K562 (cell line): ENCODE results near the gene ARL2. TPM values are rescaled to one million over a fixed set of nuclear protein-coding genes. Genes with fewer than 3 reads are reported as not detected.

Experiments used
- LCOR ChIP-seq: sonication (generic); formaldehyde crosslinking; IDR thresholded peaks from 2 replicates; pipeline ENCODE4 v1.8.0; 2022; ENCODE audit warnings: mild to moderate bottlenecking, missing genetic modification reagents
- MGA ChIP-seq: fragments of 450-650 bp; IDR thresholded peaks from 2 replicates; pipeline ENCODE4 v1.6.1; 2016; ENCODE audit warnings: mild to moderate bottlenecking, moderate library complexity
- MYC ChIP-seq, 2 experiments: fragments of 250-450 bp in 1 of 2; sonication (Bioruptor Pico) in 1 of 2; IDR thresholded peaks; 2 replicates each; pipeline versions ENCODE4 v1.5.1 to v1.6.1; 2012 to 2021; ENCODE audit warnings: low read depth in 2 of 2, borderline replicate concordance in 1 of 2, improper control_type of control experiment in 1 of 2, low read length in 1 of 2, mild to moderate bottlenecking in 1 of 2, moderate library complexity in 1 of 2
- PRPF4 ChIP-seq: fragments of 200-400 bp; formaldehyde crosslinking; IDR thresholded peaks from one replicate; pipeline ENCODE4 v1.6.1; 2017; ENCODE audit warnings: low read length, low read depth, mild to moderate bottlenecking; ENCODE audit not compliant: insufficient read depth, poor library complexity, severe bottlenecking
- RNF2 ChIP-seq: sonication (generic); IDR thresholded peaks from 2 replicates; pipeline ENCODE4 v1.6.1; 2016
- ZFX ChIP-seq: sonication (generic); formaldehyde crosslinking; IDR thresholded peaks from 2 replicates; pipeline ENCODE4 v1.8.0; 2022; ENCODE audit warnings: mild to moderate bottlenecking, missing genetic modification reagents, moderate library complexity
- ZNF239 ChIP-seq: fragments of 250-450 bp; sonication (Bioruptor Pico); IDR thresholded peaks from 2 replicates; pipeline ENCODE4 v1.4.0; 2020; ENCODE audit warnings: mild to moderate bottlenecking
- ZNF282 ChIP-seq: sonication (generic); formaldehyde crosslinking; IDR thresholded peaks from 2 replicates; pipeline ENCODE4 v1.8.1; 2023; ENCODE audit warnings: missing genetic modification reagents
- ZNF699 ChIP-seq: fragments of 250-450 bp; sonication (Bioruptor Pico); IDR thresholded peaks from 2 replicates; pipeline ENCODE4 v1.8.0; 2021; ENCODE audit warnings: mild to moderate bottlenecking, moderate library complexity; ENCODE audit not compliant: insufficient replicate concordance
- polyA plus RNA-seq, 8 experiments: library from polyadenylated mRNA; depleted of rRNA in 4 of 8; stranded (reverse) in 5 of 8; unstranded in 3 of 8; fragments of >200 nt; fragmentation: Nextera tagmentation in 2 of 8; fragmentation: Illumina TruSeq in 1 of 8; extraction: Ambion mirVana in 2 of 8; extraction: Trizol in 1 of 8; gene quantifications; 2 replicates each; pipeline versions ENCODE4 v1.2.1 to v1.2.3, GENCODE V29; 2011 to 2014; ENCODE audit warnings: inconsistent platforms in 1 of 8, missing spikeins in 1 of 8
- total RNA-seq, 7 experiments: library from RNA; depleted of rRNA in 6 of 7; stranded (reverse); fragments of >200 nt in 6 of 7; fragmentation: Illumina TruSeq in 2 of 7; extraction: Trizol in 2 of 7; gene quantifications; 2 replicates each; pipeline versions ENCODE4 v1.2.1 to v1.2.3, GENCODE V29; 2011 to 2021; ENCODE audit warnings: low replicate concordance in 1 of 7

Gene ARL2
- total and polyA plus RNA-seq, 9 of the 15 experiments (the other 6 are each of a cell fraction or from before 2014, with no cell fraction given), result 5.7 to 154 (median 92.2) TPM

GRCh38 chr11:64971421-64972233 is 42.3 kb upstream of the ARL2 start, which contains the start of gene MAJIN (continued):
- TF ChIP-seq ZNF282 (CRISPR knock-in tag), result peak; percentile 51; the same call in 1 of the 2 replicates
- TF ChIP-seq ZNF699 (CRISPR knock-in tag), result no peak
- TF ChIP-seq MGA, result peak; percentile 100
- TF ChIP-seq ZFX (CRISPR knock-in tag), result peak; percentile 50
- TF ChIP-seq MYC (IDR thresholded peaks at IDR 0.05; ENCODE audit: low read depth, low read length), result 0 out of 2 replicates have a peak, but pooled peaks have one; percentile 28
- no peak for TF ChIP-seq MYC (CRISPR knock-in tag; IDR thresholded peaks at IDR 0.05; ENCODE audit: borderline replicate concordance, low read depth)
- TF ChIP-seq LCOR (CRISPR knock-in tag), result peak; percentile 88
- no peak for TF ChIP-seq ZNF239 (CRISPR knock-in tag)
- TF ChIP-seq PRPF4, result peak; percentile 30
- TF ChIP-seq RNF2, result peak; percentile 70; the same call in 1 of the 2 replicates
